Uterus (tissue), 4 donors: ENCODE data around the gene MTLN. TPM values are rescaled to one million over a fixed set of nuclear protein-coding genes. Genes with fewer than 3 reads are reported as not detected.
A peak's percentile ranks its signal among the peaks of the same experiment; 100 is the strongest.
"Not testable (repeated sequence)": the region's sequence is repeated elsewhere in the genome, so short reads cannot be mapped to it uniquely, and the experiment has no call there.

Experiments used
- DNase-seq, 2 donors: peaks; one replicate each; pipeline ENCODE4 v3.0.0-alpha.2; 2019 to 2020
- H3K27ac ChIP-seq, 2 donors: fragments of 200-600 bp; sonication (generic); 1 replicate in 1 of 2; 2 replicates in 1 of 2; pipeline ENCODE4 v1.5.1; 2016 to 2018
- H3K27me3 ChIP-seq, 2 donors: fragments of 200-600 bp; sonication (generic); one replicate each; pipeline ENCODE4 v1.5.1; 2018 to 2019; ENCODE audit warnings: control low read depth in 1 of 2
- H3K36me3 ChIP-seq, 2 donors: fragments of 200-600 bp; sonication (generic); one replicate each; pipeline ENCODE4 v1.5.1; 2019; ENCODE audit warnings: control low read depth in 1 of 2
- H3K4me1 ChIP-seq, 2 donors: fragments of 200-600 bp; sonication (generic); one replicate each; pipeline ENCODE4 v1.5.1; 2018 to 2019; ENCODE audit warnings: control low read depth in 1 of 2
- H3K4me3 ChIP-seq, 2 donors: fragments of 200-600 bp; sonication (generic); 1 replicate in 1 of 2; 2 replicates in 1 of 2; pipeline ENCODE4 v1.5.1; 2018 to 2019; ENCODE audit warnings: mild to moderate bottlenecking in 1 of 2
- H3K9me3 ChIP-seq, 2 donors: fragments of 200-600 bp; sonication (generic); one replicate each; pipeline ENCODE4 v1.5.1; 2019; ENCODE audit warnings: control low read depth in 1 of 2
- CTCF ChIP-seq, 4 experiments: fragments of 200-600 bp in 2 of 4; fragments of 450-650 bp in 2 of 4; sonication (generic) in 2 of 4; IDR thresholded peaks; one replicate each; pipeline ENCODE4 v1.5.1; 2016 to 2019; ENCODE audit warnings: antibody characterized with exemption in 4 of 4, mild to moderate bottlenecking in 2 of 4, moderate library complexity in 1 of 4
- POLR2A ChIP-seq, 2 donors: fragments of 450-650 bp; IDR thresholded peaks; one replicate each; pipeline ENCODE4 v1.6.1; 2016; ENCODE audit warnings: antibody characterized with exemption in 2 of 2, mild to moderate bottlenecking in 1 of 2, moderate library complexity in 1 of 2
- intact Hi-C: fragments of 100-400 bp; cut with DNase I; formaldehyde crosslinking; loops from one replicate; pipeline ENCODE4 v1.15.1; 2023; ENCODE audit warnings: low total_unique reads
- total RNA-seq, 4 donors: library from RNA; depleted of rRNA in 3 of 4; stranded (reverse); fragments of >200 nt in 3 of 4; gene quantifications; one replicate each; pipeline versions ENCODE4 v1.1.0 to v1.2.4, GENCODE V29; 2014 to 2023
- donor health status: DM: yes; HTN: yes; CAD: no.

The MTLN gene
- total RNA-seq, 4 donors from 2014 or later, result 12.6 to 54.7 (median 22.7) TPM

DNA sequence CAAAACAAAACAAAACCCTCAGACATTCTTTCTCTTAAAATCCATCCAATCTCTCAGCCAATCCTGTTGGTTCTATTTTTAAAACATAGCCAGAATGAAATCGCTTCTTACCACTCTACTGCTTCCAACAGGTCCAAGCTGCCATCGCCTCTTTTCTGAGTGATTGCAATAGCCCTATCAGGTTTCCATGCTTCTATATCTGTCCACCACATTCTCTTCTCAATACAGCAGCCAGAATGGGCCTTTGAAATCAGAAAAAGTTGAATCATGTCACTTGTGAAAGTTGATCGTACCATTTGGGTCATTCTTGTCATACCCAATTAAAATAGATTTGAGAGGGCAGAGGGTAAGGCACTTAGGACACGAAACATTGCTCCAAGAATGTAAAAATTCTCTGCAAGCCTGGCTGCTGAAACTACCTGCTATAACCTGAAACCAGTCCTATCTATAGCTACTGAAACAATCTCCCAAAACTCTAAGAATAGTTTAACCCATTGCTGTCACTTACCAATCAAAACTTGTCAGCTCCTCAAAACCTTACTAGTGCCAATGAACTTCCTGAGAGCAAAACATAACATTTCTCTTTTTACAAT lies 3.3 kb upstream of the MTLN start:
- H3K27me3 ChIP-seq, result no peaks in the 10 kb centered on the region
- DNase-seq, result no peak
- H3K4me3 ChIP-seq, result no peak overlapping the region
- TF ChIP-seq POLR2A (IDR thresholded peaks at IDR 0.05) (no peak), CTCF (IDR thresholded peaks at IDR 0.05) (no peak)
- no peaks in the 10 kb centered on the region for H3K9me3 ChIP-seq
- H3K36me3 ChIP-seq, result no peaks in the 10 kb centered on the region
- H3K27ac ChIP-seq, result no peak overlapping the region
- intact Hi-C loops, result no loop called here
- H3K4me1 ChIP-seq, result no peaks in the 10 kb centered on the region

- intact Hi-C loops, result no loop called here
- TF ChIP-seq CTCF (IDR thresholded peaks at IDR 0.05) (no peak), POLR2A (IDR thresholded peaks at IDR 0.05) (no peak)
- H3K27ac ChIP-seq, result no peak overlapping the region
- H3K4me1 ChIP-seq, result no peaks in the 10 kb centered on the region
- no peaks in the 10 kb centered on the region for H3K9me3 ChIP-seq
- H3K36me3 ChIP-seq, result no peaks in the 10 kb centered on the region
- H3K27me3 ChIP-seq, result no peaks in the 10 kb centered on the region
- DNase-seq, result no peak
- H3K4me3 ChIP-seq, result no peak overlapping the region
Observed at GRCh38 chr2:110215091-110215490, 2.7 kb upstream of the MTLN start.

DNA sequence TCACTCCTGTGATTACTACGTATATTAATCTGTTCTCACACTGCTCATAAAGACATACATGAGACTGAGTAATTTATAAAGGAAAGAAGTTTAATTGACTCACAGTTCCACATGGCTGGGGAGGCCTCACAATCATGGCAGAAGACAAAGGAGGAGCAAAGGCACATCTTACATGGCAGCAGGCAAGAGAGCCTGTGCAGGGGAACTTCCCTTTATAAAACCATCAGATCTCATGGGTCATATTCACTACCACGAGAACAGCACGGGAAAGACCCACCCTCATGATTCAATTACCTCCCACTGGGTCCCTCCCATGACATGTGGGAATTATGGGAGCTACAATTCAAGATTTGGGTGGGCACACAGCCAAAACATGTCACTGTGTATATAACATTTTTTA lies 1.2 kb upstream of the MTLN start:
- H3K27me3 ChIP-seq, H3K36me3 ChIP-seq, H3K4me3 ChIP-seq, H3K9me3 ChIP-seq, intact Hi-C loops, H3K4me1 ChIP-seq, H3K27ac ChIP-seq, DNase-seq: not testable (repeated sequence)

DNA sequence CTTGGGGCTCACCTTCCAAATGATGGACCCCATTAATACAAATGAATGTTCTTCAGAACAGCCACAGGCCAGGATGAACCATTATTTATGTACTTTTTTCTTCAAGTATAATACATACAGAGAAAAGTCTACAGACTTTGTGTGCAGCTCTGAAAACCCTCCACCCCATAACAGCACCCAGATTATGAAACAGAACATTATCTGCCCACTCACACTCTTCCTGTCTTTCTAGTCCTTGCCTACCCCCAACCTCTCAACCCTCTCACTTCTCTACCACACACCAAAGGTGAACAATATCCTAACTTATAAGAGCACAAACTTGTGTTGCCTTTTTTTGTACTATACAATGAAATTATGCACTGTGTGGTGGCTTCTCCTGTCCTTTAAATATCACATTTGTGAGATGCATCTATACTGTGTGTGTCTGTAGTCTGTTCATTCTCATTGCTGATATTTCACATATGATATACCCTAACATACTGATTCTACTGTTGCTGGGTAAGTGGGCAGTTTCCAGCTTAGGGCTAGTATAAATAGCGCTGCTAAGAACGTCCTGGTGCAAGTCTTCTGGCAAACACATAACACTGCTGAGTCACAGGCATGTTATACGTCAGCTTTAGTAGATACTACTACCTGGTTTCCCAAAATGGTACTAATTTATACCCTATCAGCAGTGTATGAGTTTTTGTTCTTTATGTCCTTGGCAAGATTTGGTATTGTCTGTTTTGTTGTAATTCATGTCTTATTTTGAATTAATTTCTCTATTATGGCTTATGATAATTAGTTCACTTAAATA lies 6.5 kb downstream of the MTLN start:
- Histone ChIP-seq H3K9me3 (no peaks in the 10 kb centered on the region), H3K27ac (no peak overlapping the region), H3K4me1 (no peaks in the 10 kb centered on the region), H3K36me3 (no peaks in the 10 kb centered on the region), H3K4me3 (no peak overlapping the region), H3K27me3 (no peaks in the 10 kb centered on the region)
- intact Hi-C loops, result no loop called here
- no peak for TF ChIP-seq CTCF (IDR thresholded peaks at IDR 0.05)
- TF ChIP-seq POLR2A (IDR thresholded peaks at IDR 0.05), result no peak
- no peak for DNase-seq

- peak within 1 kb of the TSS; percentile 61 to 78 for H3K4me3 ChIP-seq
- no peak for TF ChIP-seq CTCF (IDR thresholded peaks at IDR 0.05)
- TF ChIP-seq POLR2A (IDR thresholded peaks at IDR 0.05), result peak in 1 of 2 donors; percentile 35
- H3K4me1 ChIP-seq, result no peaks in the 10 kb centered on the region
- intact Hi-C loops, result no loop called here
- H3K27ac ChIP-seq, result peak within 1 kb of the TSS; percentile 37 to 69
- H3K36me3 ChIP-seq, result no peaks in the 10 kb centered on the region
- H3K27me3 ChIP-seq, result no peaks in the 10 kb centered on the region
- H3K9me3 ChIP-seq, result no peaks in the 10 kb centered on the region
- DNase-seq, result peak; percentile 84 to 90
Observed at GRCh38 chr2:110204408-110205385, 7.7 kb downstream of the MTLN start, which contains the start of gene NPHP1. Gene NPHP1 (minus strand): TSS chr2:110205013. CDS start chr2:110204968, 45 bp downstream.
